Stimulated activated CD4-positive, alpha-beta T cell treated with anti-CD3 and anti-CD28 coated beads, Interleukin-15, amount 100 ng/mL, for 48 hours (primary cell): ENCODE data around the gene CYP19A1.
"Not testable (repeated sequence)": the region's sequence is repeated elsewhere in the genome, so short reads cannot be mapped to it uniquely, and the experiment has no call there.

ENCODE experiments used
- DNase-seq, 2 donors: peaks; one replicate each; pipeline ENCODE4 v3.0.0-alpha.2; 2020; ENCODE audit warnings: low read depth in 2 of 2

The CYP19A1 gene

GRCh38 chr15:51212909-51213308, 125.5 kb downstream of the CYP19A1 start:
- no peak for DNase-seq

- DNase-seq, result no peak
These were observed 126.2 kb downstream of the CYP19A1 start for GRCh38 chr15:51212239-51212638.

GRCh38 chr15:51205050-51205975, 133.1 kb downstream of the CYP19A1 start:
- DNase-seq, result no peak

- no peak for DNase-seq
These were observed 134.6 kb downstream of the CYP19A1 start for GRCh38 chr15:51203797-51204196.

GRCh38 chr15:51202783-51203182, 135.6 kb downstream of the CYP19A1 start:
- no peak for DNase-seq

- DNase-seq, result no peak
These were observed 136.8 kb downstream of the CYP19A1 start for GRCh38 chr15:51201581-51201980.

GRCh38 chr15:51200792-51201191, 137.6 kb downstream of the CYP19A1 start:
- no peak for DNase-seq

GRCh38 chr15:51199541-51199940, 138.9 kb downstream of the CYP19A1 start:
- no peak for DNase-seq

- no peak for DNase-seq
These were observed 139.6 kb downstream of the CYP19A1 start for GRCh38 chr15:51198701-51199232.

GRCh38 chr15:51195459-51195858, 142.9 kb downstream of the CYP19A1 start:
- no peak for DNase-seq

- no peak for DNase-seq
These were observed 144.4 kb downstream of the CYP19A1 start for GRCh38 chr15:51193979-51194378.

- DNase-seq, result no peak
These were observed 144.9 kb downstream of the CYP19A1 start for GRCh38 chr15:51193526-51193925.

GRCh38 chr15:51192521-51193280, 145.7 kb downstream of the CYP19A1 start:
- peak; percentile 62 to 73 for DNase-seq

- DNase-seq, result no peak
These were observed 146.6 kb downstream of the CYP19A1 start for GRCh38 chr15:51191766-51192165.

GRCh38 chr15:51191072-51191670, 147.2 kb downstream of the CYP19A1 start:
- no peak for DNase-seq

GRCh38 chr15:51190424-51191068, 147.8 kb downstream of the CYP19A1 start:
- no peak for DNase-seq

- no peak for DNase-seq
These were observed 148.6 kb downstream of the CYP19A1 start for GRCh38 chr15:51189669-51190385.

- not testable (repeated sequence) for DNase-seq
These were observed 149.6 kb downstream of the CYP19A1 start for GRCh38 chr15:51188791-51189190.

GRCh38 chr15:51186891-51187290, 151.5 kb downstream of the CYP19A1 start:
- DNase-seq, result no peak

GRCh38 chr15:51186181-51186705, 152.2 kb downstream of the CYP19A1 start:
- DNase-seq, result no peak
